Measurements from ENCODE around the gene CAMTA1.

DNA sequence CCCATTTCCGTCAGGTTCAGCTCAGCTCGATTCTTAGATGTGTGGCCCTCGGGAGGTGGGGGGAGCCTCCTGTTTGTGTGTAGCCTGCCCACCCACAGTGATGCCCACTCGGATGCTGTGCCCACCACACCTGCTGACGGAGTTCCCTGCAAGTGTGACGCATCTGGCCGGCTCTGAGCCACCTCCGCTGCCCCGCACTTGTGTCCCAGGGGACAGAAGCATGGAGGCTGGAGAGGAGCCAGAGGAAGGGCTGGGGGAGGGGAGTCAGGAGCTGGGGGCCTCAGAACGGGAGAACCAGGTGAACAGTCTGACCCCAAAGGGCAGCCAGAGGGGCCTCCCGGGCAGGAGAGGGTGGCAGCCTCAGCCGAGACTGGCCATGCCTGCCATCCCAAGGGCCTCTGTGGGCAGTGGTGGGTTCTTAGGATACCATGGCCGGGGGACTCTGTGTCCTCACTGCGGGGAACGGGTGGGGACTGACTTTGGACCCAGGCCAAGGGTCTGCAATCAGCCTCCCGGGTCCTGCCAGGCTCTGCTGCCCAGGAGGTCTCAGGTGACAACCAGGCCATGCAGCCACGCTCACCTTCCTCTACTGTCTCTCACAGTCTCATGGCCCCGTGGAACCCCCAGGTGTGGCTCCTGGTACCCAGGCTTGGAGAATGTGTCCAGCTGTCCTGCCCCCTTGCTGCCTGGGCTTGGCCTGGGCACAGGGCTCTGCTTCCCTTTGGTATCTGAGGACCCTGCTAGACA, 718.6 kb downstream of the CAMTA1 start:
- TF ChIP-seq, protein P1, sequence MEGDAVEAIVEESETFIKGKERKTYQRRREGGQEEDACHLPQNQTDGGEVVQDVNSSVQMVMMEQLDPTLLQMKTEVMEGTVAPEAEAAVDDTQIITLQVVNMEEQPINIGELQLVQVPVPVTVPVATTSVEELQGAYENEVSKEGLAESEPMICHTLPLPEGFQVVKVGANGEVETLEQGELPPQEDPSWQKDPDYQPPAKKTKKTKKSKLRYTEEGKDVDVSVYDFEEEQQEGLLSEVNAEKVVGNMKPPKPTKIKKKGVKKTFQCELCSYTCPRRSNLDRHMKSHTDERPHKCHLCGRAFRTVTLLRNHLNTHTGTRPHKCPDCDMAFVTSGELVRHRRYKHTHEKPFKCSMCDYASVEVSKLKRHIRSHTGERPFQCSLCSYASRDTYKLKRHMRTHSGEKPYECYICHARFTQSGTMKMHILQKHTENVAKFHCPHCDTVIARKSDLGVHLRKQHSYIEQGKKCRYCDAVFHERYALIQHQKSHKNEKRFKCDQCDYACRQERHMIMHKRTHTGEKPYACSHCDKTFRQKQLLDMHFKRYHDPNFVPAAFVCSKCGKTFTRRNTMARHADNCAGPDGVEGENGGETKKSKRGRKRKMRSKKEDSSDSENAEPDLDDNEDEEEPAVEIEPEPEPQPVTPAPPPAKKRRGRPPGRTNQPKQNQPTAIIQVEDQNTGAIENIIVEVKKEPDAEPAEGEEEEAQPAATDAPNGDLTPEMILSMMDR (IDR thresholded peaks at IDR 0.05; ENCODE audit: borderline replicate concordance, extremely low read depth, low read length, poor library complexity, severe bottlenecking), result no peak
- no peak for TF ChIP-seq EZH2 (IDR thresholded peaks at IDR 0.05; ENCODE audit: borderline replicate concordance, low read depth, low read length, severe bottlenecking)

Data from DND-41 (cell line).